Naive thymus-derived CD8-positive, alpha-beta T cell (primary cell): ENCODE measurements around the gene FAM25A. TPM values are rescaled to one million over a fixed set of nuclear protein-coding genes. Genes with fewer than 3 reads are reported as not detected.
A peak's percentile ranks its signal among the peaks of the same experiment; 100 is the strongest.
"Not testable (repeated sequence)": the region's sequence is repeated elsewhere in the genome, so short reads cannot be mapped to it uniquely, and the experiment has no call there.

ENCODE experiments used
- ATAC-seq, 2 donors: fragments of 150-1000 bp; cut with Tn5 transposase in 1 of 2; sonication (Bioruptor Pico), chemical (Tn5 transposase) in 1 of 2; 1 replicate in 1 of 2; 2 replicates in 1 of 2; pipeline ENCODE4 v1.10.0; 2021; ENCODE audit warnings: mild to moderate bottlenecking in 2 of 2, moderate library complexity in 2 of 2
- POLR2A ChIA-PET: fragments of 350-600 bp; sonication (Branson Sonifier 250); formaldehyde crosslinking; loops from one replicate; lab custom pipeline; 2021; ENCODE audit warnings: antibody characterized with exemption; lab: Charles Lee
- DNase-seq, 10 donors: peaks; one replicate each; pipeline versions ENCODE4 v3.0.0 to v3.0.0-alpha.2; 2020 to 2022
- H3K27ac Mint-ChIP-seq, 10 donors: one replicate each; pipeline ENCODE4 v1.8.0; 2020 to 2022; ENCODE audit warnings: mild to moderate bottlenecking in 10 of 10, mixed read lengths in 10 of 10, moderate library complexity in 4 of 10, inconsistent platforms in 1 of 10
- H3K27me3 Mint-ChIP-seq, 5 donors: one replicate each; pipeline ENCODE4 v1.8.0; 2021 to 2022; ENCODE audit warnings: mixed read lengths in 5 of 5
- H3K36me3 Mint-ChIP-seq, 3 donors: one replicate each; pipeline ENCODE4 v1.8.0; 2020 to 2022; ENCODE audit warnings: mixed read lengths in 3 of 3, mild to moderate bottlenecking in 2 of 3, inconsistent platforms in 1 of 3
- H3K4me1 Mint-ChIP-seq, 4 donors: one replicate each; pipeline ENCODE4 v1.8.0; 2021 to 2022; ENCODE audit warnings: mixed read lengths in 4 of 4
- H3K4me3 Mint-ChIP-seq, 10 donors: one replicate each; pipeline ENCODE4 v1.8.0; 2020 to 2022; ENCODE audit warnings: mild to moderate bottlenecking in 10 of 10, mixed read lengths in 10 of 10, moderate library complexity in 6 of 10, inconsistent platforms in 1 of 10
- H3K9me3 Mint-ChIP-seq, 9 donors: one replicate each; pipeline ENCODE4 v1.8.0; 2020 to 2022; ENCODE audit warnings: mixed read lengths in 9 of 9, mild to moderate bottlenecking in 3 of 9, inconsistent platforms in 1 of 9, moderate library complexity in 1 of 9
- polyA plus RNA-seq, 3 donors: library from polyadenylated mRNA; unstranded; fragments of 300-500 nt; fragmentation: Illumina TruSeq; gene quantifications; one replicate each; pipeline ENCODE4 v1.2.3, GENCODE V29; 2021
- total RNA-seq, 8 experiments: library from RNA in 2 of 8; stranded (reverse) in 2 of 8; gene quantifications; one replicate each; pipeline ENCODE4 v1.2.3 and lab custom pipeline; 2021 to 2026

The FAM25A gene
- total and polyA plus RNA-seq, 5 experiments from 2014 or later, result not detected

DNA sequence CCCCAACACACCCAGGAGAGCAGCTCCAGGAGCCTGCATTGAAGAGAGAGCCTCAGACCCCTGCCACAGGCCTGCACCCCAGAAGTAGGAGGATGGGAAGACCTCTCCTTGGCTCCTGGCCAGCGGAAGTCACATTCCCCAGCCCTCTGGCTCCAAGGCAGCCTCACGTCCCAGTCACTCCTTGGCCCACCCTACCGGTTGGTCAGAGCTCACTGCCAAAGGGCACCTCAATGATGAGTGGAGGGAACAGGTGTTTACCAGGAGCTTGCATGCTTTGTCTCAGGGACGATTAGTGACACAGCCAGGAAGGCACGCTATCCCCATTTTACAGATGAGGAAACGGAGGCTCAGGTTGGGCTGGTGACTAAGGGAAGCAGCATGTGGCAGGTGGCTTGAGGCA is 1.0 kb upstream of the FAM25A start:
- POLR2A ChIA-PET, result not testable (repeated sequence)

DNA sequence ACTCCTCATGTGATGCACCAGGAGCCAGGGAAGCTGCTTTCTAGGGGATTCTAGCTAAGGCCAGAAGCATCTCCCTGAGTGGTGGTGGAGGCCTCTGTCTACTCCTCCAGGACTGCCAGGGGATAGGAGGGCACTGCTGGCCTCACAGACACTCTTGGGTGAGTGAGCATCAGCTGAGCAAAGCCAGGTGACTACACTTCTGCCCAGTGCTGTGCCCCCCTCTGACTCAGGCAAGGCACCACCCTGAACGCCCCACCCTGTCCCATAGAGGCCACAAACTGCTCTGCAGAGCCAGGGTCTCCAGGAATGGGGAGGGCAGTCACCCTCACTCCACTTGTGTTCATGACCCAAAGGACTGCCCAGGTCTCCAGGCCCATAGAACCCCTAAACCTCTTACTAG is 590 bp upstream of the FAM25A start:
- H3K27ac Mint-ChIP-seq, H3K27me3 Mint-ChIP-seq, H3K4me1 Mint-ChIP-seq, DNase-seq, POLR2A ChIA-PET, H3K36me3 Mint-ChIP-seq, H3K4me3 Mint-ChIP-seq, ATAC-seq, H3K9me3 Mint-ChIP-seq: not testable (repeated sequence)

More for the DNA sequence above, 1.0 kb upstream of the FAM25A start:
- not testable (repeated sequence) for DNase-seq, H3K9me3 Mint-ChIP-seq, H3K27me3 Mint-ChIP-seq, ATAC-seq, H3K27ac Mint-ChIP-seq, H3K4me3 Mint-ChIP-seq, H3K4me1 Mint-ChIP-seq, H3K36me3 Mint-ChIP-seq

DNA sequence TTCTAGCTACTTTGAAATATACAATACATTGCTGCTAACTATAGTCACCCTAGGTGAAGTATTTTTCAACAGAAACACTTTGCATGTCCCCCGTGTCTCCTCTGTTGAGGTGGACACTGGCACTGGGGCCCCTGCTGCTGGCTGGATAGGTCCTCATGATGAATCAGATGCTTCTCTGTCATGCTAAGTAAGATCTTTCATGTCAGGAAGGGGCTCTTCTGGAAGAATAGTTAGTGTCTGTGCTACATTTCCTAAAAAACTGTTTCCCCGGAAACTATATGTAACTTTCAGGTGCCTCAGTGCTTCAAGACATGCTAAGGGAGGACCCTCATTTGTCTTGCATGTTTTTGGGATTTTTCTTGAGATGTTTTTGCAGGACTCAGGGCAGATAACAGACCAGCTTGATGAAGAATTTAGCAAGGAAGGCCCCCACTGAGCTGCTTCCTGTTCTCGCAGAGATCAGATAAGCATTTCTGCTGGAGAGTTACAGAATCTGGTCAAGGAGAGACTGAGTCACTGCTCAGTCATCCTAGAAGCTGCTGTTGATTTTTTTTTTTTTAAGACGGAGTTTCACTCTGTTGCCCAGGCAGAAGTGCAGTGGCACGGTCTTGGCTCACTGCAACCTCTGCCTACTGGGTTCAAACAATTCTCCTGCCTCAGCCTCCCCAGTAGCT is 5.3 kb downstream of the FAM25A start:
- H3K36me3 Mint-ChIP-seq, H3K27me3 Mint-ChIP-seq, H3K27ac Mint-ChIP-seq, H3K4me3 Mint-ChIP-seq, H3K4me1 Mint-ChIP-seq, H3K9me3 Mint-ChIP-seq, ATAC-seq, POLR2A ChIA-PET, DNase-seq: not testable (repeated sequence)

DNA sequence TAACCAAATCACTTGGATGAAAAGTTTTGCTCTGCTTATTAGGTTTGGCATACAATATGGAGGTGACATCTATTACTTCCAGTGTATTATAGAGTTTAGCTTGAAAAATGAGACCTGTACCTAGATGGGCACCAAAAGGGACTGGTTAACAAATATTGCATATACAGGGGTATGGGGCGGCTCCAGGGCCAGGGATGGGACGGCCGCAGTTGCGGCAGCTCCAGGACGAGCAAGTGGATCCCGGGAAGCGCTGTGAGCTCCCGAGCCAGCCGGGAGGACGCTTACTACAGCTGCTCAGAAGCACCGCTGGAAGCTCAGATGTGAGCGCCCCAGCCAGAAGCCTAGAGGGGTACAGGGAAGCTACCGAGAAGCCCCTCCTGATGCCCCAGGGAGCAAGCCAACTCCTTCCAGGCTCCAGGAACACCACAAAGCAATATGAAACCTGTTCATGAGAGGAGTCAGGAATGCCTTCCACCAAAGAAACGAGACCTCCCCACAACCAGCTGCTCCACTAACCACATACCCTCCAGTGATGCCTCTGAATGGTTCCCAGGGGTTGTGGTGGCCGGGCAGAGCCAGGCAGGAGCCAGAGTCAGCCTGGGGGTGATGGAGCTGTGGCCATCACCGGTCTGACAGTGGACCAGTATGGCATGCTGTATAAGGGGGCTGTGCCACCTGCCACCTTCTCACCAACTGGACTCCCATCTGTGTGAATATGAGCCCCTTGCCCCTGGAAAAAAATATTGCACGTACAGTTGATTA is 6.8 kb downstream of the FAM25A start:
- not testable (repeated sequence) for H3K4me1 Mint-ChIP-seq, H3K27ac Mint-ChIP-seq, H3K4me3 Mint-ChIP-seq, H3K9me3 Mint-ChIP-seq, ATAC-seq, H3K27me3 Mint-ChIP-seq, H3K36me3 Mint-ChIP-seq, DNase-seq
- POLR2A ChIA-PET, result interaction anchor here (0.6 kb wide), 1 partner anchor 14 kb away, joined by 3 read pairs; no protein-coding TSS in a partner anchor

DNA sequence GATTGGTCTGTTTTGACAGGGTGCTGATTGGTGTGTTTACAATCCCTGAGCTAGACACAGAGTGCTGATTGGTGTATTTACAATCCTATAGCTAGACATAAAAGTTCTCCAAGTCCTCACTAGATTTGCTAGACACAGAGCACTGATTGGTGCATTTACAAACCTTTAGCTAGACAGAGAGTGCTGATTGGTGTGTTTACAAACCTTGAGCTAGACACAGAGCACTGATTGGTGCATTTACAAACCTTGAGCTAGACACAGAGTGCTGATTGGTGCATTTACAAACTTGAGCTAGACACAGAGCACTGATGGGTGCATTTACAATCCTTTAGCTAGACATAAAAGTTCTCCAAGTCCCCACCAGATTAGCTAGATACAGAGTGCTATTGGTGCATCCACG is 10.3 kb downstream of the FAM25A start:
- not testable (repeated sequence) for H3K4me3 Mint-ChIP-seq
- POLR2A ChIA-PET, result interaction anchor here (0.5 kb wide), 1 partner anchor 619 kb away, joined by 5 read pairs; no protein-coding TSS in a partner anchor

DNA sequence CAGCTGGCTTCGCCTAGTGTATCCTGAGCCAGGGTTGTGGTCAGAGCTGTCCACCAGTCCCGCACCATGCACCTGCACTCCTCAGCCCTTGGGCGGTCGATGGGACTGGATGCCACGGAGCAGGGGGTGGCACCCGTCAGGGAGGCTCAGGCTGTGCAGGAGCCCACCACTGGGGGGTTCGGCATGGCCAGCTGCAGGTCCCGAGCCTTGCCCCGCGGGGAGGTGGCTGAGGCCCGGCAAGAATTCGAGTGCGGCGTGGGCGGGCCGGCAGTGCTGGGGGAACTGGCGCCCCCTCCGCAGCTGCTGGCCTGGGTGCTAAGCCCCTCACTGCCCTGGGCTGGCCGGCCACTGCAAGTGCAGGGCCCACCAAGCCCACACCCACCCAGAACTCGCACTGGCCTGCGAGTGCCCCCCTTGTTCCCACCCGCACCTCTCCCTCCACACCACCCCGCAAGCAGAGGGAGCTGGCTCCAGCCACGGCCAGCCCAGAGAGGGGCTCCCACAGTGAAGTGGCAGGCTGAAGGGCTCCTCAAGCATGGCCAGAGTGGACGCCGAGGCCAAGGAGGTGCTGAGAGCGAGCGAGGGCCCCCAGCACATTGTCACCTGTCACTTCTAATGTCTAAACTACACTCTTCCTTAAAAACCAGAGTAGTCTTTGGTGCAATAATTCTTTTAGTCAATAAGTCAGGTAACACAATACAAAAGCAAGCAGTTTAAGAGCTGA is 11.0 kb downstream of the FAM25A start:
- DNase-seq (no peak), ATAC-seq (no peak)
- Mint-ChIP-seq H3K36me3 (peaks cover 0 to 2% (median 0%) of the 10 kb centered on the region in 3 donors), H3K27ac (no peak overlapping the region), H3K27me3 (no peaks in the 10 kb centered on the region), H3K4me1 (no peaks in the 10 kb centered on the region), H3K9me3 (peaks cover 0 to 4% (median 0%) of the 10 kb centered on the region in 9 donors), H3K4me3 (no peak overlapping the region)
- POLR2A ChIA-PET, result no interaction called here

More for the DNA sequence above, 10.3 kb downstream of the FAM25A start:
- DNase-seq, H3K27ac Mint-ChIP-seq, H3K4me1 Mint-ChIP-seq, ATAC-seq, H3K36me3 Mint-ChIP-seq, H3K9me3 Mint-ChIP-seq, H3K27me3 Mint-ChIP-seq: not testable (repeated sequence)

DNA sequence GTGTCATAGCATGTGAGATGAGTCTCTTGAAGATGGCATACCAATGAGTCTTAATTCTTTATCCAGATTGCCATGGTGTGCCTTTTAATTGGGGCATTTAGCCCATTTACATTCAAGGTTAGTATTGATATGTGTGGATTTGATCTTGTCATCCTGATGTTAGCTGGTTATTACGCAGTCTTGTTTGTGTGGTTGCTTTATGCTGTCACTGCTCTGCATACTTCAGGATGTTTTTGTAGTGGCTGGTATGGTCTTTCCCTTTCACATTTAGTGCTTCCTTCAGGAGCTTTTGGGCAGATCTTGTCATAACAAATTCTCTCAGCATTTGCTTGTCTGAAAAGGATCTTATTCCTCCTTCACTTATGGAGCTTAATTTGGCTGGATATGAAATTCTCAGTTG is 16.5 kb downstream of the FAM25A start:
- Mint-ChIP-seq H3K9me3 (peaks cover 0 to 15% (median 3%) of the 10 kb centered on the region in 9 donors), H3K27ac (no peak overlapping the region), H3K27me3 (peaks cover 0 to 2% (median 0%) of the 10 kb centered on the region in 5 donors), H3K4me3 (no peak overlapping the region), H3K4me1 (no peaks in the 10 kb centered on the region), H3K36me3 (peaks cover 0 to 7% (median 3%) of the 10 kb centered on the region in 3 donors)
- ATAC-seq (no peak), DNase-seq (no peak)
- POLR2A ChIA-PET, result no interaction called here

DNA sequence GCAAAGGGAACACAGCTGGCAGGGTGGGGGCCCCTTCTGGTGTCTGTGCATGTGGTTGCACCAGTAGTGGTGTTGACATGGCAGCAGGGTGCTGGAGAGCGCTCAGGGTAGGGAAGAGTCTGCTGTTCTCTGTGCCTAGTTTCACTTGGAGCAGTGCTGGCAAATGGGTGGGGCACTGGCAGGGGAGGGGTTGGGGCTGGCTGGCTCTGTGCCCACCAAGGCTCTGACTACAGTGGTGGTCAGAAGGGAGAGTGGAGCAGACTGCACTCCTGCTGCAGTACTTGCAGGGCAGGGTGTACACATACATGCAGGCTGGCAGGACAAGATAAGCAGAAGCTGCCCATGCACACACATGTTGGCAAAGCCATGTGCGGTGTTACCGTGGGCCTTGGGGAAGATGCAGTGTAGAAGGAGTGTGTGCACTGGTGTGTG is 18.2 kb downstream of the FAM25A start:
- ATAC-seq (no peak), DNase-seq (no peak)

DNA sequence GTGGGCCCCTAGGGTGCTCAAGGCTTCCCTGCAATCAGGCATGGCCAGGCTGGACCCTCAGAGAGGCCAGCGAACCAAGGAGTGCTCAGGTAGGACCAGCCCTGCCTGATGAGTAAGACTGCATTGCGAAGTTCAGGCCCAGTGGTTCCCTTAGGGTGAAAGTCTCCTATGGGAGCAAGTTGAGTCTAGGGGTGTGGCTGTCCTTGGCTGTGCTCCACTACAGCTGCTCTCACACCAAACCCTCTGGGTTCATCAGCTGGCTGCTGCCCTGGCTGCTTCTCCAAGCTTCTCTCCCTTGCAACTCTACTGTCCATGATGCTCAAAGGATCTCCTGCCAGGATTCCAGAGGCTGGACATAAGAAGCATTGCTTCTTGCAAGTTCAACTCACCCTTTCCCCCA is 18.7 kb downstream of the FAM25A start:
- POLR2A ChIA-PET, result no interaction called here
- no peak overlapping the region for H3K4me3 Mint-ChIP-seq
- no peak for DNase-seq
- H3K9me3 Mint-ChIP-seq, result peaks cover 0 to 15% (median 3%) of the 10 kb centered on the region in 9 donors
- no peak overlapping the region for H3K27ac Mint-ChIP-seq
- H3K36me3 Mint-ChIP-seq, result peaks cover 3 to 11% (median 7%) of the 10 kb centered on the region in 3 donors
- no peaks in the 10 kb centered on the region for H3K4me1 Mint-ChIP-seq
- ATAC-seq, result no peak
- peaks cover 0 to 2% (median 0%) of the 10 kb centered on the region in 5 donors for H3K27me3 Mint-ChIP-seq

More for the DNA sequence above, 18.2 kb downstream of the FAM25A start:
- Mint-ChIP-seq H3K27me3 (peaks cover 0 to 2% (median 0%) of the 10 kb centered on the region in 5 donors), H3K27ac (no peak overlapping the region), H3K9me3 (peaks cover 0 to 15% (median 3%) of the 10 kb centered on the region in 9 donors), H3K4me3 (no peak overlapping the region), H3K4me1 (no peaks in the 10 kb centered on the region), H3K36me3 (peaks cover 3 to 9% (median 7%) of the 10 kb centered on the region in 3 donors)
- POLR2A ChIA-PET, result no interaction called here

DNA sequence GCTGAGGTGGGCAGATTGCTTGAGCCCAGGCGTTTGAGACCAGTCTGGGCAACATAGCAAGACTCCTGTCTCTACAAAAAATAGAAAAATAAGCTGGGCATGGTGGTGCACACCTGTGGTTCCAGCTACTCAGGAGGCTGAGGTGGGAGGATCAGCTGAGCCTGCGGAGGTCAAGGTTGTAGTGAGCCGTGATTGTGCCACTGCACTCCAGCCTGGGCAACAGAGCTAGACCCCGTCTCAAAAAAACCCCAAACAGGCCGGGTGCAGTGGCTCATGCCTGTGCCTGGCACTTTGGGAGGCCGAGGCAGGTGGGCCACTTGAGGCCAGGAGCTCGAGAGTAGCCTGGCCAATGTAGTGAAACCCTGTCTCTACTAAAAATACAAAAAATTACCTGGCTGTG is 23.5 kb downstream of the FAM25A start:
- DNase-seq, H3K27me3 Mint-ChIP-seq, ATAC-seq, H3K4me1 Mint-ChIP-seq, POLR2A ChIA-PET, H3K4me3 Mint-ChIP-seq, H3K27ac Mint-ChIP-seq: not testable (repeated sequence)
- H3K9me3 Mint-ChIP-seq, result peaks cover 0 to 14% (median 3%) of the 10 kb centered on the region in 9 donors
- H3K36me3 Mint-ChIP-seq, result peaks cover 7 to 39% (median 20%) of the 10 kb centered on the region in 3 donors

DNA sequence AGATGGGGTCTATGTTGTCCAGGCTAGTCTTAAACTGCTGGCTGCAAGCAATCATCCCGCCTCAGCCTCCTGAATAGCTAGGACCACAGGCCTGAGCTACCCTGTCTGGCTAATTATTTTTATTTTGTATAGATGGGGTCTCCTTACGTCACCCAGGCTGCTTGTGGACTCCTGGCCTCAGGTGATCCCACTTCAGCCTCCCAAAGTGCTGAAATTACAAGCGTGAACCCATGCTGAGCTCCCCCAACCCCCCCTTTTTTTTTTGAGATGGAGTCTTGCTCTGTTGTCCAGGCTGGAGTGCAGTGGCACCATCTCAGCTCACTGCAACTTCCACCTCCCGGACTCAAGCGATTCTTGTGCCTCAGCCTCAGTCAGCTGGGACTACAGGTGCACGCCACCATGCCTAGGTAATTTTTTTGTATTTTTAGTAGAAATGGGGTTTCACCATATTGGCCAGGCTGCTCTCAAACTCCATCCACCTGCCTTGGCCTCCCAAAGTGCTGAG is 25.4 kb downstream of the FAM25A start:
- no peaks in the 10 kb centered on the region for H3K27me3 Mint-ChIP-seq
- ATAC-seq (no peak), DNase-seq (no peak)
- no peaks in the 10 kb centered on the region for H3K4me1 Mint-ChIP-seq
- peaks cover 0 to 2% (median 0%) of the 10 kb centered on the region in 9 donors for H3K9me3 Mint-ChIP-seq
- H3K4me3 Mint-ChIP-seq, result no peak overlapping the region
- peaks cover 1 to 53% (median 27%) of the 10 kb centered on the region in 3 donors for H3K36me3 Mint-ChIP-seq
- POLR2A ChIA-PET, result no interaction called here
- H3K27ac Mint-ChIP-seq, result no peak overlapping the region

DNA sequence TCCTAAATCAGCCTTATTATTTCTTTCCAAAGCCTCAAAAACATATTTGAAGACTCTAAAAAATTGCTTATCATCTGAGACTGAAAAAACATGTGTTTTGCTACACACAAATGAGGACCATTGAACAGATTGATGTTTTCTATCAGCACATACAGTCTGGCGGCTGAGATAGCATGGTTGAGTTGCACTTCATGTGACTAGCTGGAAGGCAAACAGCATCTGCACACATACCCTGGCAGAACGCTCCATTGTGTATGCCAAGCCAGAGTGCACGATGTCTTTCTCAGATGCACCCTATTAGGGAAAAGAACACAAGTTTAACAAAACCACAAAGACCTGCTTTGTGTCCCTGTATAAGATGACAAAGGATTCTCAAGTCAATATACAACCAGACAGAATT is 33.0 kb downstream of the FAM25A start:
- DNase-seq, result no peak
- no peak for ATAC-seq
- H3K9me3 Mint-ChIP-seq, result no peaks in the 10 kb centered on the region
- peaks cover 0 to 66% (median 21%) of the 10 kb centered on the region in 3 donors for H3K36me3 Mint-ChIP-seq
- H3K27me3 Mint-ChIP-seq, result no peaks in the 10 kb centered on the region
- H3K27ac Mint-ChIP-seq, result peak overlapping the region in 1 of 10 donors; percentile 0
- no peak overlapping the region for H3K4me3 Mint-ChIP-seq
- POLR2A ChIA-PET, result no interaction called here
- H3K4me1 Mint-ChIP-seq, result no peaks in the 10 kb centered on the region
